GM21576 (cell line): Measurements from ENCODE around the gene CTBP2.

Experiments
- ATAC-seq: cut with Tn5 transposase; IDR thresholded peaks from one replicate; pipeline ENCODE4 v1.9.1; 2021; ENCODE audit warnings: mild to moderate bottlenecking, moderate library complexity; ENCODE audit not compliant: unreplicated experiment

The CTBP2 gene

GRCh38 chr10:125055446-125055845 is 104.9 kb downstream of the CTBP2 start:
- ATAC-seq: no peak

GRCh38 chr10:125054669-125055268 is 105.6 kb downstream of the CTBP2 start:
- ATAC-seq: no peak

- no peak for ATAC-seq
These were observed 106.1 kb downstream of the CTBP2 start for GRCh38 chr10:125054216-125054615.

- ATAC-seq: no peak
These were observed 108.2 kb downstream of the CTBP2 start for GRCh38 chr10:125052146-125052545.

- no peak for ATAC-seq
These were observed 110.0 kb downstream of the CTBP2 start for GRCh38 chr10:125050383-125050782.

GRCh38 chr10:125049216-125049881 is 111.0 kb downstream of the CTBP2 start:
- ATAC-seq: no peak

GRCh38 chr10:125048094-125048864 is 112.1 kb downstream of the CTBP2 start:
- peak; percentile 94 for ATAC-seq

- ATAC-seq: no peak
These were observed 116.3 kb downstream of the CTBP2 start for GRCh38 chr10:125043841-125044658.

GRCh38 chr10:125041856-125042506 is 118.4 kb downstream of the CTBP2 start:
- no peak for ATAC-seq

- no peak for ATAC-seq
These were observed 121.0 kb downstream of the CTBP2 start for GRCh38 chr10:125039354-125039769.

GRCh38 chr10:125038637-125039036 is 121.7 kb downstream of the CTBP2 start:
- no peak for ATAC-seq

GRCh38 chr10:125037145-125037877 is 123.1 kb downstream of the CTBP2 start:
- ATAC-seq: no peak

GRCh38 chr10:125035588-125036295 is 124.6 kb downstream of the CTBP2 start:
- no peak for ATAC-seq

- ATAC-seq: no peak
These were observed 125.2 kb downstream of the CTBP2 start for GRCh38 chr10:125035136-125035535.

- no peak for ATAC-seq
These were observed 125.7 kb downstream of the CTBP2 start for GRCh38 chr10:125034675-125035074.

- ATAC-seq: no peak
These were observed 127.0 kb downstream of the CTBP2 start for GRCh38 chr10:125033146-125033924.

GRCh38 chr10:125032474-125033020 is 127.8 kb downstream of the CTBP2 start:
- ATAC-seq: no peak

GRCh38 chr10:125030567-125031197 is 129.7 kb downstream of the CTBP2 start:
- ATAC-seq: no peak
